ENCODE measurements around the gene LIN7C. TPM values are rescaled to one million over a fixed set of nuclear protein-coding genes. Genes with fewer than 3 reads are reported as not detected.

Gene LIN7C
- total and polyA plus RNA-seq, 2 of the 8 experiments (the other 6 are each of a cell fraction or from before 2014, with no cell fraction given) = 10.5 to 42.7 TPM

DNA sequence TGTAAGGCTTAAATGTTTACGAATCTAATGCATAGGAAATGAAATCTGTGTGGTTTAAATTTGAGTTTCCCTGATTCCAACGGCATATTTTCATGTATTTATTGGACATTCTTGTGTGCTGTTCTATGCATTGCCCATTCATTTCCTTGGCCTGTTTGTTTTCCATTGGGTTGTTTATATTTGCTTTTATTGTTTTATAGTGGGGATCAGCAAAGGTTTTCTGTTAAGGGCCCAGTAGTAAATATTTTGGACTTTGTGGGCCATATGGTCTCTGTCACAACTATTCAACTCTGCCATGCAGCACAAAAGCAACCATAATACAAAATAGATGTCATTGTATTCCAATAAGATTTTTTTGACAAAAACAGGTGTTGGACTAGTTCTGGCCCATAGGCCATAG, 28.7 kb downstream of the LIN7C start:
- DNase-seq (ENCODE audit: low read depth in 1 of 2, low spot score in 2 of 2) (no peak), FAIRE-seq (no peak)
- Histone ChIP-seq H3K27me3 (replicated peaks in 1 of 4; ENCODE audit: control insufficient read depth in 3 of 4, extremely low read depth in 1 of 4, insufficient read depth in 3 of 4, low read length in 3 of 4) (no peaks in the 10 kb centered on the region), H3K4ac (replicated peaks; ENCODE audit: insufficient read length, low read depth, low read length) (no peak overlapping the region), H3K18ac (ENCODE audit: extremely low read depth, low read length) (no peak overlapping the region), H4K8ac (ENCODE audit: extremely low read depth, insufficient read depth, low read length) (no peak overlapping the region), H4K91ac (replicated peaks; ENCODE audit: insufficient read length, low read length) (no peak overlapping the region), H4K5ac (ENCODE audit: insufficient read length, low read depth, low read length) (no peak overlapping the region), H2AFZ (ENCODE audit: low read length) (no peak overlapping the region), H3K4me3 (ENCODE audit: extremely low read depth in 1 of 4, insufficient read depth in 2 of 4, low read depth in 3 of 4, low read length in 4 of 4) (no peak overlapping the region), H3K9ac (replicated peaks in 1 of 4; ENCODE audit: extremely low read depth in 1 of 4, low read depth in 3 of 4, low read length in 3 of 4) (no peak overlapping the region), H4K20me1 (replicated peaks in 1 of 2; ENCODE audit: control insufficient read depth in 1 of 2, insufficient read depth in 2 of 2, low read length in 2 of 2) (no peaks in the 10 kb centered on the region), H2BK15ac (ENCODE audit: low read length) (no peak overlapping the region), H3K23me2 (ENCODE audit: low read depth, low read length) (0 out of 2 replicates have a peak, but pooled peaks cover 4% of the 10 kb centered on the region), H3K14ac (ENCODE audit: insufficient read length) (no peak overlapping the region), H3K4me1 (replicated peaks in 1 of 4; ENCODE audit: control insufficient read depth in 3 of 4, insufficient read depth in 4 of 4, low read length in 3 of 4) (peaks cover 0 to 1% (median 0%) of the 10 kb centered on the region in 4 experiments; a peak in 1 of 7 replicates), H3K27ac (ENCODE audit: low read depth, low read length) (no peak overlapping the region), H2BK120ac (replicated peaks; ENCODE audit: low read depth, low read length) (no peak overlapping the region), H2BK12ac (ENCODE audit: low read depth, low read length) (no peak overlapping the region), H2BK5ac (ENCODE audit: low read depth, low read length) (no peak overlapping the region), H3K79me1 (ENCODE audit: low read depth, low read length) (no peaks in the 10 kb centered on the region), H3K9me3 (ENCODE audit: insufficient read depth in 2 of 2, low read depth in 1 of 2, low read length in 1 of 2) (no peaks in the 10 kb centered on the region), H3K4me2 (ENCODE audit: insufficient read depth in 1 of 2, low read depth in 2 of 2, low read length in 2 of 2) (no peak overlapping the region), H3K79me2 (ENCODE audit: control insufficient read depth in 1 of 2, insufficient read depth in 2 of 2, low read length in 2 of 2) (no peaks in the 10 kb centered on the region), H3K23ac (ENCODE audit: insufficient read length) (no peak overlapping the region), H2BK20ac (ENCODE audit: low read length) (no peak overlapping the region), H3K56ac (replicated peaks; ENCODE audit: insufficient read length, low read depth, low read length) (no peak overlapping the region), H2AK5ac (ENCODE audit: low read depth, low read length) (no peak overlapping the region), H3K36me3 (ENCODE audit: control insufficient read depth in 2 of 4, insufficient read depth in 4 of 4, low read length in 3 of 4) (no peaks in the 10 kb centered on the region)
- POLR2A ChIA-PET (ENCODE audit: partially characterized antibody) = no interaction called here
- CTCF ChIA-PET (ENCODE audit: partially characterized antibody) = interaction anchor here (0.6 to 1.9 kb wide), 4 partner anchors 9 to 568 kb away, joined by 3 to 7 read pairs (median 3); no protein-coding TSS in a partner anchor
- 93% methylated on average over 2 of the region's 2 CpGs; no CpG with 5 or more reads in 1 of the 2 experiments for WGBS, 2 experiments (ENCODE audit: extremely low coverage in 1 of 2, insufficient coverage in 1 of 2, insufficient read length in 1 of 2, insufficient replicate concordance in 2 of 2, low coverage in 1 of 2, low lambda C conversion rate in 2 of 2, missing lambda C conversion rate in 1 of 2)
- TF ChIP-seq MAX (IDR thresholded peaks at IDR 0.05) (no peak), TBP (IDR thresholded peaks at IDR 0.05; ENCODE audit: low read depth, low read length) (no peak), ASH2L (IDR thresholded peaks at IDR 0.05; ENCODE audit: low read length) (no peak), RAD21 (IDR thresholded peaks at IDR 0.05 in 1 of 2, conservative IDR thresholded peaks at IDR 0.05 in 1 of 2; ENCODE audit: low read depth in 2 of 2, low read length in 2 of 2) (no peak), HDAC6 (IDR thresholded peaks at IDR 0.05; ENCODE audit: low read depth, low read length) (no peak), HDAC2 (IDR thresholded peaks at IDR 0.05; ENCODE audit: borderline replicate concordance in 1 of 2, low read depth in 2 of 2, low read length in 2 of 2) (no peak), USF2 (IDR thresholded peaks at IDR 0.05; ENCODE audit: low read length) (no peak), SIN3A (conservative IDR thresholded peaks at IDR 0.05 in 1 of 2, IDR thresholded peaks at IDR 0.05 in 1 of 2; ENCODE audit: low read depth in 1 of 2, low read length in 2 of 2) (no peak), GTF2F1 (IDR thresholded peaks at IDR 0.05; ENCODE audit: borderline replicate concordance, low read depth, low read length) (no peak), BACH1 (IDR thresholded peaks at IDR 0.05; ENCODE audit: low read length) (no peak), CBX8 (IDR thresholded peaks at IDR 0.05; ENCODE audit: borderline replicate concordance, low read depth, low read length) (no peak), SP4 (IDR thresholded peaks at IDR 0.05; ENCODE audit: low read length) (no peak)
